GM19240 (cell line): ENCODE results near the gene PARP8.
"Not testable (repeated sequence)": the region's sequence is repeated elsewhere in the genome, so short reads cannot be mapped to it uniquely, and the experiment has no call there.

Experiments used
- DNase-seq: peaks from one replicate; pipeline ENCODE4 v3.0.0; 2011; ENCODE audit warnings: low spot score; ENCODE audit not compliant: insufficient read length

The PARP8 gene, protein sequence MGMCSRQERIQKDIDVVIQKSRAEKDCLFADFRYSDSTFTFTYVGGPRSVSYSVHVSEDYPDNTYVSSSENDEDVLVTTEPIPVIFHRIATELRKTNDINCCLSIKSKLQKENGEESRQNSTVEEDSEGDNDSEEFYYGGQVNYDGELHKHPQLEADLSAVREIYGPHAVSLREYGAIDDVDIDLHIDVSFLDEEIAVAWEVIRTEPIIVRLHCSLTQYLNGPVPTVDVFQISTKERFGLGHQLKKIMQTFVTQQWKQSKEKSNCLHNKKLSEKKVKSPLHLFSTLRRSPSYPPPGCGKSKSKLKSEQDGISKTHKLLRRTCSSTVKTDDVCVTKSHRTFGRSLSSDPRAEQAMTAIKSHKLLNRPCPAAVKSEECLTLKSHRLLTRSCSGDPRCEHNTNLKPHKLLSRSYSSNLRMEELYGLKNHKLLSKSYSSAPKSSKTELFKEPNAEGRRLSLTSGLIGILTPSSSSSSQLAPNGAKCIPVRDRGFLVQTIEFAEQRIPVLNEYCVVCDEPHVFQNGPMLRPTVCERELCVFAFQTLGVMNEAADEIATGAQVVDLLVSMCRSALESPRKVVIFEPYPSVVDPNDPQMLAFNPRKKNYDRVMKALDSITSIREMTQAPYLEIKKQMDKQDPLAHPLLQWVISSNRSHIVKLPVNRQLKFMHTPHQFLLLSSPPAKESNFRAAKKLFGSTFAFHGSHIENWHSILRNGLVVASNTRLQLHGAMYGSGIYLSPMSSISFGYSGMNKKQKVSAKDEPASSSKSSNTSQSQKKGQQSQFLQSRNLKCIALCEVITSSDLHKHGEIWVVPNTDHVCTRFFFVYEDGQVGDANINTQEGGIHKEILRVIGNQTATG

DNA sequence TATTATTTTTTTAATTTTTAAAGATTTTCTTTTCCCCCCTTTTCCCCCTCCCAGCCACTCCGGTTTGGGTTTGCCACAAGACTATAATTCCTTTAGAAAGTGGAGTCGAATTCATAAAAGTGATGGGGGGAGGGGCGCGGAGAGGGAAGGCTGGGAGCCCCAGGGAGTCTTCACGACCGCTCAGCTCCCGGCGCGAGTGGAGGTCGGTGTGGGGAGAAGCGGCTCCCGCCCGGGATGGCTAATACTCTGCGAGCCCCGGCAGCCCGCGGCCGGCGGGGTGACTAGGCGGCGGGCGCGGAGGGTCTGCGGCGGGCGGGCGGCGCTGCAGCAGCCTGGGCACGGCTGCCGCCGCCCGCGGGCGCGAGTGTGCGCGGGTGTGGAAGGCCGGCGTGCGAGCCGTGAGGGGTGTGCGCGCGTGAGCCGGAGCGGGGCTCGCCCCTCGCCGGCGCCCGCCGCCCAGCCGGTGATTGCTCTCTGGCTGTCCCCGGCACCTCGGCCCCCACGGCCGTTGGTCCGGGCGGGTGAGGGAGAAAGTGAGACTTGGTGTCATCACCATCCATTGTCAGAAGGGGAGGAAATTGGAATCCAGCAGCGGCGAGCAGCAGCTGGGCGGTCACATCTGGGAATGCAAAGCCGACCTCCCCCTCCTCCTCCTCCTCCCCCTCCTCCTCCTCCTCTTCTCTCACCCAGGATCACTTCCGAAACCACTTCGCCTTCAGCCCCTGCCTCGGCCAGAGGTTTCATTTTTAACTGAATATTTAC, at the start of gene PARP8:
Gene PARP8, plus strand, starts transcription at position 377 of the 762 bp plus-strand sequence. CDS start 459 bp downstream, outside the sequence.
- peak; percentile 5 for DNase-seq

DNA sequence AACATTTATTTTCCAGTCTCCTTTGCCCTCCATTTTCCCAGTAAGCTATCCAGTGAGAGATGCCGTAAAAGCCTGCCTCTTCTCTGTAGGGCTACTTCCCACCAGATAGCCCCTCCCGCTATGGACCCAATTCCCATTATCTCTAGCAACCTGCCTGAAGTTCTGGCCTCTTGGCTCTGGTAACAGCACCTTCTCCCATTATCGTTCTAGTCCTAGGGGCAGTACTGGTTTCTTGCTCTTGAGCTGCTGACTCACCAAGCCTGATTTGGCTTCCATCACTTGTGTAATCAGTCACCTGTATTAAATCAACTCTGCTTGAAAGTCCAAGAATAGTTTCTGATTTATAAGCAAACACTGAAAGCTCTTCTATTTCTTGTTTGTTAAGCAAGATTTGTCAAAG, 42.8 kb upstream of the PARP8 start:
- no peak for DNase-seq

DNA sequence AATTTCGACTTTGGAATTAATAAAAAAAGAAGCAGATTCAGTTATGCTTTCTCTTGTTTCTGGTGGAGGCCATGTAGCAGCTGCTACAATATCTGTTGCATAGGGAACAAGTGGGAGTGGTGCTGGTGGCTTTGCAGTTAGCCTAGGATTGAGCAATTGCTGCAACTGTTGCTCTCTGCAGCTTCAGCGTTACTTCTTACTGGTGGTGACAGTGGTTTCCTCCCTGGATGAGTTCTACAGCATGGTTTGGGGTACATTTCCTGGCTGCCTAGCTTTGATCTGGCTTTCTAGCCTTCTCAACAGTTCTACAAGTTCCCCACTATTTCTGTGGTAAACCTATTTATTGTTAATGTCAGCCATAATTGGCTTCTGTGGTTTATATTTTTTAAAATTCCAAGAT, 31.6 kb upstream of the PARP8 start:
- DNase-seq, result not testable (repeated sequence)

DNA sequence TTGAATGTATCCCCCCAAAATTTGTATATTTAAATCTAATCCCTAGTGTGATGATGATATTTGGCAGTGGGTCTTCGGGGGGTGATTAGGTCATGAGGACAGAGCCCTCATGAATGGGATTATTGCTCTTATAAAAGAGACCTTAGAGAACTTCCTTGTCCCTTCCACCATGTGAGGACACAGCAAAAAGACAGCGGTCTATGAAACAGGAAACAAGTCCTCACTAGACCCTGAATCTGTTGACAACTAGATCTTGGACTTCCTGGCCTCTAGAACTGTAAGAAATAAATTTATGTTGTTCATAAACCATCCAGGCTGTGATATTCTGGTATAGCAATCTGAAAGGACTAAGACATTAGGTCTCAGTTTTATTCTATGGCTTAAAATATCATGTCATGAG, 28.9 kb upstream of the PARP8 start:
- not testable (repeated sequence) for DNase-seq

GRCh38 chr5:50646591-50646990, 19.8 kb upstream of the PARP8 start:
- DNase-seq, result no peak

GRCh38 chr5:50647726-50648125, 18.7 kb upstream of the PARP8 start:
- DNase-seq, result no peak

GRCh38 chr5:50653946-50654345, 12.5 kb upstream of the PARP8 start:
- peak; percentile 4 for DNase-seq

DNA sequence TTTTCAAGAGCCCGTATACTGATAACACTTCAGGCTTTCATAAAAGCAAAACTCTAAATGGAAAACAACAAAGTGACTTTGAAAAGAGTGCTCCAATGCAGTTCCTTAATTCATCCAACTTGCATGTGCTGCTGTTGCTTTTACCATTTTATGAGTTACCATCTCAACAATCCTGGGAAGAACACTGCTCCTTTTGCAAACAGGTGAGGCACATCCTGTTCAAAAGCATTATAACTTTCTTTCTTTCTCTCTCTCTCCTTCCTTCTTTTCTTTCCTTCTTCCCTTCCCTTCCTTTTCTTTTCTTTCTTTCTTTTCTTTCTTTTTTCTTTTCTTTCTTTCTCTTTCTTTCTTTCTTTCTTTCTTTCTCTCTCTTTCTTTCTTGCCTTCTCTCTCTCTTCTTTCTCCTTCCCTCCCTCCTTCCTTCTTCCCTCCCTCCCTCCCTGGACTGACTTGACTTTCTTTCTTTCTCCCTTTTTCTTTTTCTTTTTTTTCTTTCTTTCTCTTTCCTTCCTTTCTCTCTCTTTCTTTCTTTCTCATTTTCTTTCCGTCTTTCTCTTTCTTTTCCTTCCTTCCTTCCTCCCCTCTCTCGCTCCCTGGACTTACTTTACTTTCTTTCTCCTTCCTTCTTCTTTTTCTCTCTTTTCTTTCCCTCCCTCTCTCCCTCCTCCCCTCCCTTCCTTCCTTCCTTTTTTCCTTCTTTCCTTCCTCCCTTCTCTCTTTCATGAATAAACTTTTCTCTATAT, 11.2 kb upstream of the PARP8 start:
- DNase-seq, result no peak

- no peak for DNase-seq
These were observed 10.6 kb upstream of the PARP8 start for GRCh38 chr5:50655810-50656205.

- DNase-seq, result no peak
These were observed 9.4 kb upstream of the PARP8 start for GRCh38 chr5:50657044-50657443.

DNA sequence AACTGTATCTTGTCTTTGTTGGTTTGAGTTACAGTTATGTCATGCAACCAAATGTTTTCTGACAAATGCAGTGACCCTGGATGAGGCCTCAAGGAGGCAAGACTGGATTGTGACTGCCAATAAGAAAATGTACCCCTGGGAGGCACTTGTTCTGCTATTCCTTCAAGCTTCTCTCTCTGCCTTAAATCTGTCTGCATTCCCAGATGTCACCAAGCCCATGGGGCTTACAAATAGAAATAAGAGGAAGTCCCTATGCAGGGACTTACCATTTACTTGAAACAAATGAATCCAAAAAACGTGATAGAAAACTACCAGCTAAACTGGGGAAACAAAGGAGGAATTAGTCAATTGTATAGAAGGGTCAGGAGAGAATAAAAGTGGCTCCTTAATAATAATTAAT, 8.2 kb upstream of the PARP8 start:
- DNase-seq, result no peak

DNA sequence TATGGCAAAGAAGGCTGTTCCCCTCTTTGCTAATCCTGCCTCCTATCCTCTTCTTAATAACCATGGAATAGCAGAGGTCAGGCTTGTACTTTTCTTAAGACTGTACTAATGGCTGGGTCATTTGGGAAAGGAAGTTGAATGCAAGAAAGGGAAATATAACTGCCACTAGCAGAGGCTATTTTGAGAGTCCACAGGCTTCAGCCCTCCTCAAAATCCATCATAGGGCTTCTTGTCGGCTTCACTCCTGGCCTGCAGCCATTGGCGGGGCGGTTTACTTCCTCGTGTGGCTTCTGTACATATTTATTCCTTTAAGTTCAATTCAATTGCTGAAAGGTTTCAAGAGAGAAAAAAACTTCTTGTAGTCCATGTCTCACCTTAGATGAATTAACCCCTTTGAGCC, 2.8 kb upstream of the PARP8 start:
- no peak for DNase-seq

DNA sequence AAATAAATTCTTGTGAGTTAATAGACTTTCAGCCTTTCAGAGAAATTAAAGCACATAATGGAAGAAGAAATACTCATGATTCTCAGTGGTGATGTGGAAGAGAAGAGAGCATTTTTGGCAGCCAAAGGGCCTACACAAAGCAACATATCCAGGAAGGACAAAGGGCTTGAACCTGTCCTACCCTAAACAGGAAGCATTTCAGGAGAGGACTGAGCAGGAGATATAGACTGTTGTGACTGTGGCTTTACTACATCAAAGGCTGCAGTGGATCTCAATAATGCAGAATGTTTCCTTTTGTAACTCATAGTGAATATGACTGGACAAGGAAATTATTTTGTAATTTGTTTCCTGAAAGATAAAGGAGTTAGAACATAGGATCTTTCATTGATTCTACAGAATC, 1.3 kb upstream of the PARP8 start:
- DNase-seq, result no peak

- DNase-seq, result not testable (repeated sequence)
These were observed 655 bp upstream of the PARP8 start for GRCh38 chr5:50665761-50666202.

GRCh38 chr5:50667023-50667652, 701 bp downstream of the PARP8 start:
- DNase-seq, result no peak

DNA sequence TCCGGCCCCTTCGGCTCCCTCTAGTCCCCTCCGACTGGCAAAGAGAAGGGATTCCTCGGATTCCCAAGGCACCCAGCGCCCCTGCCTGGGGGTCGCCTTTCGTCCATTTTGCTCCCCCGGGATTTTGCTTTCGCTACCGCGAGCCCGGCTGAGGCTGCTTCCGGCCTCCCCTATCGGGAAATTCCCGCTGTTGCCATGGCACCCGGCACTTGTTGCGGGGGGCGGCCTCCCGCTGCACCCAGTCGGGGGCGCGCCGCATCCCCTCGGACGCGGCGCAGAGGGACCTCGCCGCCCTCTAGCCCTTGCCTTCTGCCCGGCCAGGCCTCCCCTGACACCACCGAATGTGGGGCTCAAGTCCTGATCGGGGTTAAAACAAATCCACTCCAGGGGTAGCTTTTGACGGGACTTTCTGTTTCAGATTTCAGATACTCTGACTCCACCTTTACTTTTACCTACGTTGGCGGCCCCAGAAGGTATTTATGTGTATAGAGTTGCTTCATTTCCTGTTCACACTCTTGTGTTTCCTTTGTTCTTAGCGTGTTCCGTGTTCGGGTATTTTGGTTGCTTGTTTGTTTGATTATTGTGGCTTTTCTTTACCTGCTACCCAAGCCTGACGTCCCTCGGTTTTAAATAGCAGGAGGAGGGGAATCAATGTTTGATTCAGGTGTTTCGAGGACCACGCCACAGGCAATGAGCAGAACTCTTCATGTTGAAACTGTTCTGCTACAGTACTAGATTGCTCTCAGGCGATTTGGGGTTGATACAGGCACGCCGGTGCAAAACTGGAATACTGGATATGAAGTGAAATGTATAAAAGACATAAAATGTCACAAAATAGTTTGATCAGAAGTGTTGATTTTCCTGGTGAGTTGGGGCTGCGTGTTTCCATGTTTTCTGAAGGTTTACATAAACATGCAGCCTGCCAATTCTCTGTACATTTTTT, 1.5 kb downstream of the PARP8 start:
- DNase-seq, result peak; percentile 14

DNA sequence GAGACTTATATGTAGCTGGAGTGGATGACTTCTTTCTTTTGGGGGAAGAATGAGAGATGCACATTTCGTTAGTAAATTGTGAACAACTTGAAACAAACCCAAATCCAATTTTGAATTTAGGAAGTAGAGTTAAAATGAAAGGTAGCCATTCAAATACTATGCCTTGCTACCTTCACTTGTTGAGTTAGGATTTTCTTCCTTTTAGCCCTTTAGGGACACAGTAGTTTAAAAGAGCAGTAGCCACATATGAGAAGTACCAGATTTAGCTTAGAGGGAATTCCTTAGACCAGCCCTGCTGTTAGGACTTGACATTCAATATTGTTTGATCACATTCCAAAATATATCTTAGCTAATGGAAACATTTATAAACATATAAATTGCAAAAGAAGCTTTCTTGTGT, 2.2 kb downstream of the PARP8 start:
- not testable (repeated sequence) for DNase-seq

- no peak for DNase-seq
These were observed 6.2 kb downstream of the PARP8 start for GRCh38 chr5:50672663-50673062.

DNA sequence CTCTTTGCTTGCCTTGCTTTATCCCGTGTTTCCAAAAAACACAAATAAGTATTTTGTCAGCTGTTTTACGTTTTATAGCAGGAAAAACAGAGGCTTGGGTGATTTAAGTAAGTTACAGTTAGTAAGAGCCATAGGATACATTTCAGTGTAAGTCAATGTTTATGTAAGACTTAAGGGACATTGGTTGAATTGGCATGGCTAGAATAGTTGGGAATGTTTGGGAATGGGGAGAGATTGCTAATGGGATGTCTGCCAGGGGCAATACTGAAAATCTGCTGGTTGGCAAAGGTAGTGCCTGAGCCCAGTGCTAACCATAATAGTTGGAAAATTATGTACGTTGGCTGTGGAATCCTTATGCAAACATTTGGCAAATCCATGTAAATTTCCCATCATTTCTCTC, 7.0 kb downstream of the PARP8 start:
- DNase-seq, result not testable (repeated sequence)
